Stomach (tissue), 4 donors: ENCODE data around the gene THAP7.

Experiments used
- CTCF ChIP-seq, 7 experiments: fragments of 450-650 bp in 4 of 7; fragments of 200-600 bp in 3 of 7; sonication (generic) in 3 of 7; IDR thresholded peaks; one replicate each; pipeline ENCODE4 v1.5.1; 2016 to 2019; ENCODE audit warnings: antibody characterized with exemption in 7 of 7, control low read depth in 2 of 7, mild to moderate bottlenecking in 1 of 7
- EP300 ChIP-seq: sonication (generic); formaldehyde crosslinking; IDR thresholded peaks from one replicate; pipeline ENCODE4 v1.6.1; 2017; ENCODE audit warnings: antibody characterized with exemption
- POLR2A ChIP-seq, 4 donors: fragments of 450-650 bp; IDR thresholded peaks; one replicate each; pipeline ENCODE4 v1.6.1; 2016; ENCODE audit warnings: antibody characterized with exemption in 4 of 4, control low read depth in 2 of 4, mild to moderate bottlenecking in 1 of 4, moderate library complexity in 1 of 4
- POLR2AphosphoS5 ChIP-seq, 3 donors: sonication (generic); formaldehyde crosslinking; IDR thresholded peaks; one replicate each; pipeline ENCODE4 v1.6.1; 2016; ENCODE audit warnings: antibody characterized with exemption in 3 of 3

GRCh38 chr22:21013657-21014201, 11.8 kb upstream of the THAP7 start:
- TF ChIP-seq POLR2AphosphoS5 (IDR thresholded peaks at IDR 0.05) (no peak), CTCF (IDR thresholded peaks at IDR 0.05) (no peak), POLR2A (IDR thresholded peaks at IDR 0.05) (no peak), EP300 (no peak)
